HepG2 (cell line): ENCODE data around the gene TUBG1. TPM values are rescaled to one million over a fixed set of nuclear protein-coding genes. Genes with fewer than 3 reads are reported as not detected.

ENCODE experiments used
- JUNB ChIP-seq: sonication (generic); formaldehyde crosslinking; IDR thresholded peaks from 2 replicates; pipeline ENCODE4 v1.8.0; 2022; ENCODE audit warnings: missing genetic modification reagents, mild to moderate bottlenecking, borderline replicate concordance
- MAFK ChIP-seq, 2 experiments: IDR thresholded peaks in 1 of 2; conservative IDR thresholded peaks in 1 of 2; 2 replicates each; pipeline ENCODE4 v1.6.1; 2011; ENCODE audit warnings: improper control_type of control experiment in 2 of 2, low read length in 2 of 2
- MIXL1 ChIP-seq: IDR thresholded peaks from 2 replicates; pipeline ENCODE4 v1.6.1; 2016
- NBN ChIP-seq: fragments of 450-650 bp; conservative IDR thresholded peaks from 2 replicates; pipeline ENCODE4 v1.6.1; 2017
- NFIB ChIP-seq: sonication (generic); formaldehyde crosslinking; IDR thresholded peaks from 2 replicates; pipeline ENCODE4 v1.9.0; 2021; ENCODE audit warnings: missing genetic modification reagents, mild to moderate bottlenecking, borderline replicate concordance
- POLR2G ChIP-seq: fragments of 200-400 bp; formaldehyde crosslinking; IDR thresholded peaks from 2 replicates; pipeline ENCODE4 v1.6.1; 2018; ENCODE audit warnings: mild to moderate bottlenecking, low read depth, low read length, moderate library complexity
- RELA ChIP-seq: sonication (generic); formaldehyde crosslinking; IDR thresholded peaks from 2 replicates; pipeline ENCODE4 v1.4.0; 2020; ENCODE audit warnings: missing genetic modification reagents
- SOX6 ChIP-seq, 2 experiments: fragments of 450-650 bp in 1 of 2; sonication (generic) in 1 of 2; formaldehyde crosslinking in 1 of 2; IDR thresholded peaks; 2 replicates each; pipeline versions ENCODE4 v1.4.0 to v1.6.1; 2017 to 2020; ENCODE audit warnings: antibody characterized with exemption in 1 of 2, mild to moderate bottlenecking in 1 of 2, missing genetic modification reagents in 1 of 2
- TARDBP ChIP-seq: sonication (generic); formaldehyde crosslinking; IDR thresholded peaks from 2 replicates; pipeline ENCODE4 v1.8.0; 2022; ENCODE audit warnings: mild to moderate bottlenecking, missing genetic modification reagents
- ZBTB3 ChIP-seq: sonication (generic); formaldehyde crosslinking; IDR thresholded peaks from 2 replicates; pipeline ENCODE4 v1.4.0; 2020; ENCODE audit warnings: low read depth, mild to moderate bottlenecking, moderate library complexity, missing genetic modification reagents, borderline replicate concordance
- ZFY ChIP-seq: sonication (generic); formaldehyde crosslinking; IDR thresholded peaks from 2 replicates; pipeline ENCODE4 v1.4.0; 2020; ENCODE audit warnings: missing genetic modification reagents
- ZNF34 ChIP-seq: sonication (generic); formaldehyde crosslinking; IDR thresholded peaks from 2 replicates; pipeline ENCODE4 v1.4.0; 2020; ENCODE audit warnings: mild to moderate bottlenecking, missing genetic modification reagents, borderline replicate concordance
- ZNF546 ChIP-seq: sonication (generic); formaldehyde crosslinking; conservative IDR thresholded peaks from 2 replicates; pipeline ENCODE4 v1.8.1; 2023; ENCODE audit warnings: mild to moderate bottlenecking, missing genetic modification reagents
- ZNF619 ChIP-seq: sonication (generic); formaldehyde crosslinking; IDR thresholded peaks from 2 replicates; pipeline ENCODE4 v1.4.0; 2020; ENCODE audit warnings: mild to moderate bottlenecking, missing genetic modification reagents
- ZNF724P ChIP-seq: sonication (generic); formaldehyde crosslinking; IDR thresholded peaks from 2 replicates; pipeline ENCODE4 v1.8.0; 2022; ENCODE audit warnings: missing genetic modification reagents, borderline replicate concordance
- ZNF790 ChIP-seq: sonication (generic); formaldehyde crosslinking; IDR thresholded peaks from 2 replicates; pipeline ENCODE4 v1.8.0; 2022; ENCODE audit warnings: missing genetic modification reagents, mild to moderate bottlenecking, borderline replicate concordance
- polyA plus RNA-seq, 8 experiments: library from polyadenylated mRNA; depleted of rRNA in 3 of 8; stranded (reverse) in 7 of 8; unstranded in 1 of 8; fragments of >200 nt; fragmentation: Illumina TruSeq in 4 of 8; extraction: Trizol in 4 of 8; gene quantifications; 2 replicates each; pipeline versions ENCODE4 v1.2.1 to v1.2.3, GENCODE V29; 2011 to 2016; ENCODE audit warnings: low read depth in 4 of 8, missing spikeins in 1 of 8, mixed read lengths in 1 of 8; ENCODE audit not compliant: insufficient read depth in 1 of 8
- total RNA-seq, 5 experiments: library from RNA; depleted of rRNA; stranded (reverse); fragments of >200 nt; fragmentation: Illumina TruSeq; extraction: Trizol; gene quantifications; 2 replicates each; pipeline ENCODE4 v1.2.3, GENCODE V29; 2016; ENCODE audit warnings: low read depth in 1 of 5
- TF ChIP-seq, protein P1 (sequence below): sonication (generic); formaldehyde crosslinking; IDR thresholded peaks from 2 replicates; pipeline ENCODE4 v1.4.0; 2020; ENCODE audit warnings: mild to moderate bottlenecking, missing genetic modification reagents, borderline replicate concordance
- TF ChIP-seq, protein P2 (sequence below): sonication (generic); formaldehyde crosslinking; IDR thresholded peaks from 2 replicates; pipeline ENCODE4 v1.5.0; 2020; ENCODE audit warnings: missing genetic modification reagents, mild to moderate bottlenecking, borderline replicate concordance
- TF ChIP-seq, protein P3 (sequence below): sonication (generic); formaldehyde crosslinking; IDR thresholded peaks from 2 replicates; pipeline ENCODE4 v1.4.0; 2020; ENCODE audit warnings: mild to moderate bottlenecking, low read depth, missing genetic modification reagents
- TF ChIP-seq, protein P4 (sequence below): sonication (generic); formaldehyde crosslinking; IDR thresholded peaks from 2 replicates; pipeline ENCODE4 v1.5.0; 2020; ENCODE audit warnings: mild to moderate bottlenecking, missing genetic modification reagents, moderate library complexity
- TF ChIP-seq, protein P5 (sequence below): sonication (generic); formaldehyde crosslinking; IDR thresholded peaks from 2 replicates; pipeline ENCODE4 v1.8.0; 2022; ENCODE audit warnings: mild to moderate bottlenecking, missing genetic modification reagents; ENCODE audit not compliant: insufficient replicate concordance

Gene TUBG1
- total and polyA plus RNA-seq, 2 of the 13 experiments (the other 11 are each of a cell fraction or from before 2014, with no cell fraction given): 74.1 to 137 TPM

DNA sequence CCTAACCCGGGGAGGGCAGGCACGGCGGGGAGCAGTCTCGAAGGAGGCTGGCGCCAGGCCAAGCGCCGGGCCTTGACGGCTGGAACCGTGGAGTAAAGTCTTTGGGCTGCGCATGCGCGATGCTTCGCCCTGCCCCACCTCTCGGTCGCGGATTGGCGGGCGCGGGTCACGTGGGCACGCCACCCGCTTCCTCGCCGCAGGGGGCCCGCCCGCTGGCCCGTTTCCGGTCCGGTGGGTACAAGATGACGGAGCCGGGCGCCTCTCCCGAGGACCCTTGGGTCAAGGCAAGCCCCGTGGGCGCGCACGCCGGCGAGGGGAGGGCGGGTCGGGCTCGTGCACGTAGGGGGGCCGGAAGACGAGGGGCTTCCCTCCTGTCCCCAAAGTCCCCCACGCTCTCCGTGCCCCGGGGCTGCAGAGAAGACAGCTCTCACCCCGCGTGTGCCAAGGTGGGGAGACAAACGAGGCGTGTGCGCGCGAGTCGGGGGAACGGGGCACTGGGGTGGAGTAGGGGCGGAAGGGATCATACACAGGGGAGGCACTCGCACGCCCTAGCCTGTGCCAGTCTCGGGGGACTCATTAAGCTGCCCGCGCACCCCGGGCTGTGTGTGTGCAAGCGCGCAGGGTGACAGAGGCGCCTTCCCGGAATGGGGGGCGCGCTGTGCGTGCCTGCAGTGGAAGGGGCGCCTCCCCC, 42.5 kb upstream of the TUBG1 start, which contains the start of gene MLX (continued):
- TF ChIP-seq, protein P1, sequence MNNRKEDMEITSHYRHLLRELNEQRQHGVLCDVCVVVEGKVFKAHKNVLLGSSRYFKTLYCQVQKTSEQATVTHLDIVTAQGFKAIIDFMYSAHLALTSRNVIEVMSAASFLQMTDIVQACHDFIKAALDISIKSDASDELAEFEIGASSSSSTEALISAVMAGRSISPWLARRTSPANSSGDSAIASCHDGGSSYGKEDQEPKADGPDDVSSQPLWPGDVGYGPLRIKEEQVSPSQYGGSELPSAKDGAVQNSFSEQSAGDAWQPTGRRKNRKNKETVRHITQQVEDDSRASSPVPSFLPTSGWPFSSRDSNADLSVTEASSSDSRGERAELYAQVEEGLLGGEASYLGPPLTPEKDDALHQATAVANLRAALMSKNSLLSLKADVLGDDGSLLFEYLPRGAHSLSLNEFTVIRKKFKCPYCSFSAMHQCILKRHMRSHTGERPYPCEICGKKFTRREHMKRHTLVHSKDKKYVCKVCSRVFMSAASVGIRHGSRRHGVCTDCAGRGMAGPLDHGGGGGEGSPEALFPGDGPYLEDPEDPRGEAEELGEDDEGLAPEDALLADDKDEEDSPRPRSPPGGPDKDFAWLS (CRISPR knock-in tag): 0 out of 2 replicates have a peak, but pooled peaks have one; percentile 65
- TF ChIP-seq, protein P2, sequence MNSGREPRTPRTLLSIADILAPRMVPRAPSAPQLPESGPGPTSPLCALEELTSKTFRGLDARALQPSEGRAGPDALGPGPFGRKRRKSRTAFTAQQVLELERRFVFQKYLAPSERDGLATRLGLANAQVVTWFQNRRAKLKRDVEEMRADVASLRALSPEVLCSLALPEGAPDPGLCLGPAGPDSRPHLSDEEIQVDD (CRISPR knock-in tag): no peak
- TF ChIP-seq POLR2G (peak; percentile 88), JUNB (CRISPR knock-in tag) (no peak), ZNF546 (CRISPR knock-in tag) (no peak), NBN (no peak), SOX6 (IDR thresholded peaks at IDR 0.05) (no peak), SOX6 (CRISPR knock-in tag; IDR thresholded peaks at IDR 0.05) (peak; percentile 58), ZBTB3 (CRISPR knock-in tag) (peak; percentile 81; the same call in 1 of the 2 replicates), TARDBP (CRISPR knock-in tag) (peak; percentile 99), MAFK (conservative IDR thresholded peaks at IDR 0.05 in 1 of 2, IDR thresholded peaks at IDR 0.05 in 1 of 2; ENCODE audit: low read length in 2 of 2) (no peak), ZNF724P (CRISPR knock-in tag) (peak; percentile 92; the same call in 1 of the 2 replicates), ZNF34 (CRISPR knock-in tag) (peak; percentile 88; the same call in 1 of the 2 replicates), NFIB (CRISPR knock-in tag) (peak; percentile 98), RELA (CRISPR knock-in tag) (no peak; the same call in none of the 2 replicates), MIXL1 (CRISPR knock-in tag) (no peak; the same call in 1 of the 2 replicates), ZNF619 (CRISPR knock-in tag) (0 out of 2 replicates have a peak, but pooled peaks have one; percentile 58), ZNF790 (no peak; the same call in 1 of the 2 replicates), ZFY (CRISPR knock-in tag) (peak; percentile 83)
- TF ChIP-seq, protein P3, sequence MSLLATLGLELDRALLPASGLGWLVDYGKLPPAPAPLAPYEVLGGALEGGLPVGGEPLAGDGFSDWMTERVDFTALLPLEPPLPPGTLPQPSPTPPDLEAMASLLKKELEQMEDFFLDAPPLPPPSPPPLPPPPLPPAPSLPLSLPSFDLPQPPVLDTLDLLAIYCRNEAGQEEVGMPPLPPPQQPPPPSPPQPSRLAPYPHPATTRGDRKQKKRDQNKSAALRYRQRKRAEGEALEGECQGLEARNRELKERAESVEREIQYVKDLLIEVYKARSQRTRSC: peak; percentile 36; the same call in 1 of the 2 replicates
- TF ChIP-seq, protein P4, sequence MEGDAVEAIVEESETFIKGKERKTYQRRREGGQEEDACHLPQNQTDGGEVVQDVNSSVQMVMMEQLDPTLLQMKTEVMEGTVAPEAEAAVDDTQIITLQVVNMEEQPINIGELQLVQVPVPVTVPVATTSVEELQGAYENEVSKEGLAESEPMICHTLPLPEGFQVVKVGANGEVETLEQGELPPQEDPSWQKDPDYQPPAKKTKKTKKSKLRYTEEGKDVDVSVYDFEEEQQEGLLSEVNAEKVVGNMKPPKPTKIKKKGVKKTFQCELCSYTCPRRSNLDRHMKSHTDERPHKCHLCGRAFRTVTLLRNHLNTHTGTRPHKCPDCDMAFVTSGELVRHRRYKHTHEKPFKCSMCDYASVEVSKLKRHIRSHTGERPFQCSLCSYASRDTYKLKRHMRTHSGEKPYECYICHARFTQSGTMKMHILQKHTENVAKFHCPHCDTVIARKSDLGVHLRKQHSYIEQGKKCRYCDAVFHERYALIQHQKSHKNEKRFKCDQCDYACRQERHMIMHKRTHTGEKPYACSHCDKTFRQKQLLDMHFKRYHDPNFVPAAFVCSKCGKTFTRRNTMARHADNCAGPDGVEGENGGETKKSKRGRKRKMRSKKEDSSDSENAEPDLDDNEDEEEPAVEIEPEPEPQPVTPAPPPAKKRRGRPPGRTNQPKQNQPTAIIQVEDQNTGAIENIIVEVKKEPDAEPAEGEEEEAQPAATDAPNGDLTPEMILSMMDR (CRISPR knock-in tag): peak; percentile 48
- TF ChIP-seq, protein P5, sequence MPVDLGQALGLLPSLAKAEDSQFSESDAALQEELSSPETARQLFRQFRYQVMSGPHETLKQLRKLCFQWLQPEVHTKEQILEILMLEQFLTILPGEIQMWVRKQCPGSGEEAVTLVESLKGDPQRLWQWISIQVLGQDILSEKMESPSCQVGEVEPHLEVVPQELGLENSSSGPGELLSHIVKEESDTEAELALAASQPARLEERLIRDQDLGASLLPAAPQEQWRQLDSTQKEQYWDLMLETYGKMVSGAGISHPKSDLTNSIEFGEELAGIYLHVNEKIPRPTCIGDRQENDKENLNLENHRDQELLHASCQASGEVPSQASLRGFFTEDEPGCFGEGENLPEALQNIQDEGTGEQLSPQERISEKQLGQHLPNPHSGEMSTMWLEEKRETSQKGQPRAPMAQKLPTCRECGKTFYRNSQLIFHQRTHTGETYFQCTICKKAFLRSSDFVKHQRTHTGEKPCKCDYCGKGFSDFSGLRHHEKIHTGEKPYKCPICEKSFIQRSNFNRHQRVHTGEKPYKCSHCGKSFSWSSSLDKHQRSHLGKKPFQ: peak; percentile 76
